Fibroblast of the aortic adventitia (primary cell): ENCODE measurements around the gene TENT5C. TPM values are rescaled to one million over a fixed set of nuclear protein-coding genes. Genes with fewer than 3 reads are reported as not detected.

Source experiments
- DNase-seq: peaks from one replicate; pipeline ENCODE4 v3.0.0-alpha.2; 2010; ENCODE audit warnings: low read depth
- H3K4me3 ChIP-seq: 2 replicates; pipeline ENCODE4 v1.5.1; 2011; ENCODE audit warnings: low read depth, mild to moderate bottlenecking, control low read depth, low read length, moderate library complexity
- CTCF ChIP-seq: IDR thresholded peaks from 2 replicates; pipeline ENCODE4 v1.5.1; 2011; ENCODE audit warnings: mild to moderate bottlenecking, low read length, control low read depth, inconsistent platforms; ENCODE audit not compliant: insufficient read depth
- total RNA-seq: library from RNA; depleted of rRNA; stranded (reverse); fragments of >200 nt; gene quantifications from 2 replicates; pipeline ENCODE4 v1.2.3, GENCODE V29; 2012; ENCODE audit warnings: low replicate concordance

The TENT5C gene
- total RNA-seq, 1 donor, result 0.45 TPM

GRCh38 chr1:117561551-117561950 is 44.3 kb upstream of the TENT5C start:
- no peak for DNase-seq
- no peak for TF ChIP-seq CTCF

GRCh38 chr1:117562581-117563491 is 43.0 kb upstream of the TENT5C start:
- no peak for TF ChIP-seq CTCF
- no peak for DNase-seq

More at GRCh38 chr1:117561551-117561950, 44.3 kb upstream of the TENT5C start:
- no peak overlapping the region for H3K4me3 ChIP-seq

GRCh38 chr1:117563492-117563875 is 42.4 kb upstream of the TENT5C start:
- H3K4me3 ChIP-seq, result no peak overlapping the region
- TF ChIP-seq CTCF, result no peak
- DNase-seq, result no peak

More at GRCh38 chr1:117562581-117563491, 43.0 kb upstream of the TENT5C start:
- H3K4me3 ChIP-seq, result no peak overlapping the region

GRCh38 chr1:117564227-117565075 is 41.4 kb upstream of the TENT5C start:
- no peak for TF ChIP-seq CTCF
- H3K4me3 ChIP-seq, result no peak overlapping the region
- DNase-seq, result no peak

GRCh38 chr1:117565076-117565556 is 40.7 kb upstream of the TENT5C start:
- DNase-seq, result no peak
- TF ChIP-seq CTCF, result no peak

GRCh38 chr1:117565745-117566455 is 39.9 kb upstream of the TENT5C start:
- TF ChIP-seq CTCF, result no peak
- DNase-seq, result no peak
- no peak overlapping the region for H3K4me3 ChIP-seq

More at GRCh38 chr1:117565076-117565556, 40.7 kb upstream of the TENT5C start:
- H3K4me3 ChIP-seq, result no peak overlapping the region
